HL-60 (cell line): Measurements from ENCODE around the gene TACC2.

Source experiments
- DNase-seq, 2 experiments: peaks; one replicate each; pipeline ENCODE4 v3.0.0-alpha.2; 2010 to 2020; ENCODE audit warnings: low read depth in 1 of 2, low spot score in 1 of 2
- H3K27ac ChIP-seq: fragments of 250-450 bp; sonication (Bioruptor Pico); replicated peaks from 2 replicates; pipeline ENCODE4 v1.5.1; 2020; ENCODE audit warnings: mild to moderate bottlenecking, moderate library complexity
- H3K27me3 ChIP-seq: fragments of 250-450 bp; sonication (Bioruptor Pico); 2 replicates; pipeline ENCODE4 v1.5.1; 2021; ENCODE audit warnings: mild to moderate bottlenecking, moderate library complexity; ENCODE audit not compliant: insufficient read depth, poor library complexity, severe bottlenecking
- H3K4me3 ChIP-seq: replicated peaks from 2 replicates; pipeline ENCODE4 v1.5.1; 2011; ENCODE audit warnings: mild to moderate bottlenecking, control low read depth, low read length; ENCODE audit not compliant: insufficient read depth
- GABPA ChIP-seq: IDR thresholded peaks from 2 replicates; pipeline ENCODE4 v1.6.1; 2012; ENCODE audit warnings: low read depth
- POLR2AphosphoS5 ChIP-seq: IDR thresholded peaks from 2 replicates; pipeline ENCODE4 v1.6.1; 2012; ENCODE audit warnings: low read depth
- SPI1 ChIP-seq: IDR thresholded peaks from 2 replicates; pipeline ENCODE4 v1.6.1; 2012; ENCODE audit warnings: low read depth, mild to moderate bottlenecking, borderline replicate concordance
- TF ChIP-seq, protein P1 (sequence below): IDR thresholded peaks from one replicate; pipeline ENCODE4 v1.5.1; 2011; ENCODE audit warnings: low read length, control low read depth, inconsistent platforms; ENCODE audit not compliant: insufficient read depth
- TF ChIP-seq, protein P2 (sequence below): IDR thresholded peaks from 2 replicates; pipeline ENCODE4 v1.6.1; 2012; ENCODE audit warnings: low read depth; ENCODE audit not compliant: insufficient replicate concordance

Gene TACC2

DNA sequence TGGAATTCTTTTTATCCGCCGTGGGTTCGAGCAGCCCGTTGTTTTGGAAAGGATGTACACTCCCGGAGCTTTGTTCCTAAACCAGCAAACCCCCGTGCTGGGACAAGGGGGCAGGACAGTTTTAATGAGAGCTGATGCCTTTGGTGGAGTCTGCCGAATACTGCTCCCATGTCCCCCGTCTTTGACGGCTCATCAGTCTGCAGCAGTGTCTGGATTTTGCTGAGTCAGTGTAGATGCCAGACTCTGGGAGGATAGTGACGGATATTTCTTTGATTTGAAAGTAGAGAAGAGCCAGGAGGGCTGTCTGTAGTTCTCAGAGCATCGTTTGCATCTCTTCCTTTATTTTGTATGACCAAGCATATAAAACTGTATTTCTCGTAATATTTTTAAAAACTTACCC, 207.3 kb downstream of the TACC2 start:
- Histone ChIP-seq H3K4me3 (no peak overlapping the region), H3K27me3 (no peaks in the 10 kb centered on the region), H3K27ac (no peak overlapping the region)
- no peak for DNase-seq
- TF ChIP-seq, protein P1, sequence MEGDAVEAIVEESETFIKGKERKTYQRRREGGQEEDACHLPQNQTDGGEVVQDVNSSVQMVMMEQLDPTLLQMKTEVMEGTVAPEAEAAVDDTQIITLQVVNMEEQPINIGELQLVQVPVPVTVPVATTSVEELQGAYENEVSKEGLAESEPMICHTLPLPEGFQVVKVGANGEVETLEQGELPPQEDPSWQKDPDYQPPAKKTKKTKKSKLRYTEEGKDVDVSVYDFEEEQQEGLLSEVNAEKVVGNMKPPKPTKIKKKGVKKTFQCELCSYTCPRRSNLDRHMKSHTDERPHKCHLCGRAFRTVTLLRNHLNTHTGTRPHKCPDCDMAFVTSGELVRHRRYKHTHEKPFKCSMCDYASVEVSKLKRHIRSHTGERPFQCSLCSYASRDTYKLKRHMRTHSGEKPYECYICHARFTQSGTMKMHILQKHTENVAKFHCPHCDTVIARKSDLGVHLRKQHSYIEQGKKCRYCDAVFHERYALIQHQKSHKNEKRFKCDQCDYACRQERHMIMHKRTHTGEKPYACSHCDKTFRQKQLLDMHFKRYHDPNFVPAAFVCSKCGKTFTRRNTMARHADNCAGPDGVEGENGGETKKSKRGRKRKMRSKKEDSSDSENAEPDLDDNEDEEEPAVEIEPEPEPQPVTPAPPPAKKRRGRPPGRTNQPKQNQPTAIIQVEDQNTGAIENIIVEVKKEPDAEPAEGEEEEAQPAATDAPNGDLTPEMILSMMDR, result no peak
- TF ChIP-seq SPI1 (no peak), GABPA (no peak), POLR2AphosphoS5 (no peak)
- TF ChIP-seq, protein P2, sequence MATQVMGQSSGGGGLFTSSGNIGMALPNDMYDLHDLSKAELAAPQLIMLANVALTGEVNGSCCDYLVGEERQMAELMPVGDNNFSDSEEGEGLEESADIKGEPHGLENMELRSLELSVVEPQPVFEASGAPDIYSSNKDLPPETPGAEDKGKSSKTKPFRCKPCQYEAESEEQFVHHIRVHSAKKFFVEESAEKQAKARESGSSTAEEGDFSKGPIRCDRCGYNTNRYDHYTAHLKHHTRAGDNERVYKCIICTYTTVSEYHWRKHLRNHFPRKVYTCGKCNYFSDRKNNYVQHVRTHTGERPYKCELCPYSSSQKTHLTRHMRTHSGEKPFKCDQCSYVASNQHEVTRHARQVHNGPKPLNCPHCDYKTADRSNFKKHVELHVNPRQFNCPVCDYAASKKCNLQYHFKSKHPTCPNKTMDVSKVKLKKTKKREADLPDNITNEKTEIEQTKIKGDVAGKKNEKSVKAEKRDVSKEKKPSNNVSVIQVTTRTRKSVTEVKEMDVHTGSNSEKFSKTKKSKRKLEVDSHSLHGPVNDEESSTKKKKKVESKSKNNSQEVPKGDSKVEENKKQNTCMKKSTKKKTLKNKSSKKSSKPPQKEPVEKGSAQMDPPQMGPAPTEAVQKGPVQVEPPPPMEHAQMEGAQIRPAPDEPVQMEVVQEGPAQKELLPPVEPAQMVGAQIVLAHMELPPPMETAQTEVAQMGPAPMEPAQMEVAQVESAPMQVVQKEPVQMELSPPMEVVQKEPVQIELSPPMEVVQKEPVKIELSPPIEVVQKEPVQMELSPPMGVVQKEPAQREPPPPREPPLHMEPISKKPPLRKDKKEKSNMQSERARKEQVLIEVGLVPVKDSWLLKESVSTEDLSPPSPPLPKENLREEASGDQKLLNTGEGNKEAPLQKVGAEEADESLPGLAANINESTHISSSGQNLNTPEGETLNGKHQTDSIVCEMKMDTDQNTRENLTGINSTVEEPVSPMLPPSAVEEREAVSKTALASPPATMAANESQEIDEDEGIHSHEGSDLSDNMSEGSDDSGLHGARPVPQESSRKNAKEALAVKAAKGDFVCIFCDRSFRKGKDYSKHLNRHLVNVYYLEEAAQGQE, result no peak

DNA sequence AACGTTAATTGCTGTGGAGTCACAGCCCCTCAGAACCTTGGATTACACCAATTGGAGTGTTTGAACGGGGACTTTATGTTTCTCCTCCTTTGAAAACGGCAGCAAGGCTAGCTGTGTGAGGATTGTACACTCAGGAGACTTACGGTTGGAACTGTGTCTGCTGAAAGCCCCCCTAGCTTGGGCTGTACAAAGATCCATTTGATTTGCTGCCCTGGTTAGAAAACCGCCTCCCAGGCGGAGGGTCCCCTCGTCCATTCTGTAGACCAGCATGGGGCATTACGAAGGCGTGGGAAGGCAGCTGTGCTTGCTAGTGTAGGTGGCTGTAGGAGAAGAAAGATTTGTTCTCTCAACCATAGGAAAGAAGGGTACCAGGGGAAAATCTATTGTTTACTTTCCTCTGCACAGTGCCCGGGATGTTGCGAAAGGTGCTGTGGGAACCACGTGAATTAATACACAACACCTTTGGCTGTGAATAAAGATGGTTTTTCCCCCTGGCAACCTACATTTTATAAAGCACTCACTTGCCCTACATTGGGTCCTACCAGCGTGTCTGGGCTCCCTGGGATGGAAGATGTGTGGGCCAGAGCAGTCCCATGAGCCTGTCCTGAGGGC, 208.8 kb downstream of the TACC2 start:
- Histone ChIP-seq H3K27me3 (no peaks in the 10 kb centered on the region), H3K27ac (no peak overlapping the region), H3K4me3 (no peak overlapping the region)
- TF ChIP-seq, protein P2, result no peak
- TF ChIP-seq, protein P1, result no peak
- TF ChIP-seq POLR2AphosphoS5 (no peak), SPI1 (no peak), GABPA (no peak)
- DNase-seq, result no peak

DNA sequence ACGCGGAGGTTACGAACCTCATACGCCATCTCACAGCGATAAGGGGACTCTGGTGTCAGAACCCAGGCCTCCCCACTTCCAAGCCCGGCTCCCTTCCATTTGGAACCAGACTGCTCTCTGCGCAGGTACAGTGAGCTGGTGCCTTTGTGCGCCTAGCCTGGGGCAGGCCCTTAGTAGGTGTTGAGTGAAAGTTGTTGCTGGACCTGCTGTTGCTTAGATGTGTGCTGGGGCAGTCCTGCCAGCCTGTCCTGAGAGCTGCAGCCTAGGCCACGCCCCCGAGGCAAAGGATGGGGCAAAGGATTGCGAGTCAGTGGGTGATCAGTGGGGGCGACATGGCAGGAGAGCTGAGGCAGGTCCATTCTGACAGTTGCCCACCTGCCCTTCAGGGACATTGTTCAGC, 209.7 kb downstream of the TACC2 start:
- DNase-seq, result no peak
- no peak overlapping the region for H3K27ac ChIP-seq
- H3K27me3 ChIP-seq, result no peaks in the 10 kb centered on the region
- H3K4me3 ChIP-seq, result no peak overlapping the region
- TF ChIP-seq SPI1, result no peak
- TF ChIP-seq, protein P2, result no peak
- no peak for TF ChIP-seq GABPA
- no peak for TF ChIP-seq POLR2AphosphoS5
- TF ChIP-seq, protein P1, result no peak
